Hindlimb muscle (tissue), 1 donor: ENCODE results near the gene RNF13. TPM values are rescaled to one million over a fixed set of nuclear protein-coding genes. Genes with fewer than 3 reads are reported as not detected.
A peak's percentile ranks its signal among the peaks of the same experiment; 100 is the strongest.
"Not testable (repeated sequence)": the region's sequence is repeated elsewhere in the genome, so short reads cannot be mapped to it uniquely, and the experiment has no call there.

Source experiments
- DNase-seq: peaks from one replicate; pipeline ENCODE4 v3.0.0-alpha.2; 2013
- polyA plus RNA-seq: library from polyadenylated mRNA; unstranded; fragments of 120-200 nt; gene quantifications from one replicate; pipeline ENCODE4 v1.2.1, GENCODE V29; 2013; ENCODE audit not compliant: insufficient read length

Gene RNF13
- polyA plus RNA-seq, 1 donor, result 34.9 TPM

- no peak for DNase-seq
These were observed 30.5 kb downstream of the RNF13 start for GRCh38 chr3:149843502-149843901.

- DNase-seq, result no peak
These were observed 31.1 kb downstream of the RNF13 start for GRCh38 chr3:149844091-149844490.

GRCh38 chr3:149845570-149846244 lies 32.7 kb downstream of the RNF13 start:
- DNase-seq, result no peak

- no peak for DNase-seq
These were observed 35.2 kb downstream of the RNF13 start for GRCh38 chr3:149848238-149848637.

GRCh38 chr3:149848688-149849087 lies 35.7 kb downstream of the RNF13 start:
- no peak for DNase-seq

GRCh38 chr3:149850787-149851584 lies 38.0 kb downstream of the RNF13 start:
- no peak for DNase-seq

- no peak for DNase-seq
These were observed 45.9 kb downstream of the RNF13 start for GRCh38 chr3:149858911-149859310.

GRCh38 chr3:149860881-149861280 lies 47.9 kb downstream of the RNF13 start:
- DNase-seq, result no peak

GRCh38 chr3:149867563-149867962 lies 54.5 kb downstream of the RNF13 start:
- DNase-seq, result no peak

- no peak for DNase-seq
These were observed 58.8 kb downstream of the RNF13 start for GRCh38 chr3:149871855-149872254.

- no peak for DNase-seq
These were observed 59.6 kb downstream of the RNF13 start for GRCh38 chr3:149872589-149872988.

GRCh38 chr3:149877668-149878067 lies 64.7 kb downstream of the RNF13 start:
- no peak for DNase-seq

GRCh38 chr3:149879872-149880271 lies 66.9 kb downstream of the RNF13 start:
- DNase-seq, result peak; percentile 32

GRCh38 chr3:149881879-149882278 lies 68.9 kb downstream of the RNF13 start:
- DNase-seq, result no peak

GRCh38 chr3:149883134-149883533 lies 70.1 kb downstream of the RNF13 start:
- DNase-seq, result no peak

GRCh38 chr3:149883860-149884259 lies 70.8 kb downstream of the RNF13 start:
- DNase-seq, result not testable (repeated sequence)

- not testable (repeated sequence) for DNase-seq
These were observed 71.8 kb downstream of the RNF13 start for GRCh38 chr3:149884848-149885247.

- no peak for DNase-seq
These were observed 73.9 kb downstream of the RNF13 start for GRCh38 chr3:149886957-149887356.

GRCh38 chr3:149891621-149892020 lies 78.6 kb downstream of the RNF13 start:
- DNase-seq, result no peak

GRCh38 chr3:149892371-149892770 lies 79.4 kb downstream of the RNF13 start:
- DNase-seq, result no peak

- DNase-seq, result no peak
These were observed 81.2 kb downstream of the RNF13 start for GRCh38 chr3:149894205-149894604.

- no peak for DNase-seq
These were observed 82.3 kb downstream of the RNF13 start for GRCh38 chr3:149895339-149895738.

- no peak for DNase-seq
These were observed 82.8 kb downstream of the RNF13 start for GRCh38 chr3:149895769-149896168.

- no peak for DNase-seq
These were observed 85.8 kb downstream of the RNF13 start for GRCh38 chr3:149898771-149899170.
